ENCODE results near the gene SESTD1.
"Not testable (repeated sequence)": the region's sequence is repeated elsewhere in the genome, so short reads cannot be mapped to it uniquely, and the experiment has no call there.

Gene SESTD1

DNA sequence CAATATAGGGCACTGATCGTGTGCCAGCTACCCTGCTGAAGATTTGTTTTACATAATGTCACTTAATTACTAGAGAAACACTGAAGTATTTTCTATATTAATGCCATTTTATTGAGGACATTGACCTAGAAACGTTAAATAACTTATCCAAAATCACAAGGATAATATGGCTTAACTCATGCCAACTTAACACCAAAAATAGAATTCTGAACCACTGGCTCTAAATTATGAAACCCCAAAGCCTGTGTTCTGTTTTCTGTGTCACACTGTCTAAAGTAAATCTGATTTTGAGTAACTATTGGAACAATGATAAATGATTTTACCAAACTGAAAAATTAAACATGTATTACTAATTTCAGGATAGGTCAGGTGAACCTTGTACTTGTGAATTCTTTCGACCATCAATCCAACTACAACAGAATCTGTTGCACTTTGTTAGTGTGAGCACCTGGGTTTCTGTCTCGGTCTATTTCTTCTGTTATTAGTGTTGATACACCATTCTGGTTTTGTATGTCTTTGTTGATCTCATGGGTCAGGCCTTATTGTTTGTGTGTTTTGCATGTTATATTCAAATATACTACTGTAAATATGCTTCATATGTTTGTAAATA lies 166.4 kb downstream of the SESTD1 start (continued):
- TF ChIP-seq, protein P1, sequence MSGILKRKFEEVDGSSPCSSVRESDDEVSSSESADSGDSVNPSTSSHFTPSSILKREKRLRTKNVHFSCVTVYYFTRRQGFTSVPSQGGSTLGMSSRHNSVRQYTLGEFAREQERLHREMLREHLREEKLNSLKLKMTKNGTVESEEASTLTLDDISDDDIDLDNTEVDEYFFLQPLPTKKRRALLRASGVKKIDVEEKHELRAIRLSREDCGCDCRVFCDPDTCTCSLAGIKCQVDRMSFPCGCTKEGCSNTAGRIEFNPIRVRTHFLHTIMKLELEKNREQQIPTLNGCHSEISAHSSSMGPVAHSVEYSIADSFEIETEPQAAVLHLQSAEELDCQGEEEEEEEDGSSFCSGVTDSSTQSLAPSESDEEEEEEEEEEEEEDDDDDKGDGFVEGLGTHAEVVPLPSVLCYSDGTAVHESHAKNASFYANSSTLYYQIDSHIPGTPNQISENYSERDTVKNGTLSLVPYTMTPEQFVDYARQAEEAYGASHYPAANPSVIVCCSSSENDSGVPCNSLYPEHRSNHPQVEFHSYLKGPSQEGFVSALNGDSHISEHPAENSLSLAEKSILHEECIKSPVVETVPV (CRISPR knock-in tag; IDR thresholded peaks at IDR 0.05), result no peak
- TF ChIP-seq ESRRG (CRISPR knock-in tag; IDR thresholded peaks at IDR 0.05) (no peak), ARNTL (CRISPR knock-in tag; IDR thresholded peaks at IDR 0.05; ENCODE audit: borderline replicate concordance, low read depth) (no peak), GLIS3 (CRISPR knock-in tag; IDR thresholded peaks at IDR 0.05) (no peak), ZFP3 (CRISPR knock-in tag; IDR thresholded peaks at IDR 0.05) (no peak)

DNA sequence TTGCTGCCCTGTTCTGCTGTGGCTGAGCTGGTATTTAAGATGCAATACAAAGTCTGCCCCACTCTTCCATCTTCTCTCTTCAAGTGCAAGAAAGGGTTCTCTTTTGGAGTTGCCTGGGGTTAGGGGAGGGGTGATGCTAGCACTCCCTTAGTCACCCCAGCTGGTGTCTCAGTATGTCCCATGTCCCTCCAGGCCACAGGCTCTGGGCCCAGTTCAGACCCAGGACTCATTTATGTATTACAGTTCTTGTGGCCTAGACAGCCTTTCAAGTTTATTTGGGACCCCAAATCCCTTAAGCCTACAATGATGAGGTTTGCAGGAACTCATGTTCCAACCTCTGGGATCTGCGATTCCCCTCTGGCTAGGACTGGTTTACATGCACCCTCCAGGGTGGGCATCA lies 167.5 kb downstream of the SESTD1 start:
- TF ChIP-seq TOX (CRISPR knock-in tag; IDR thresholded peaks at IDR 0.05; ENCODE audit: borderline replicate concordance), result no peak
- no peak for ATAC-seq

DNA sequence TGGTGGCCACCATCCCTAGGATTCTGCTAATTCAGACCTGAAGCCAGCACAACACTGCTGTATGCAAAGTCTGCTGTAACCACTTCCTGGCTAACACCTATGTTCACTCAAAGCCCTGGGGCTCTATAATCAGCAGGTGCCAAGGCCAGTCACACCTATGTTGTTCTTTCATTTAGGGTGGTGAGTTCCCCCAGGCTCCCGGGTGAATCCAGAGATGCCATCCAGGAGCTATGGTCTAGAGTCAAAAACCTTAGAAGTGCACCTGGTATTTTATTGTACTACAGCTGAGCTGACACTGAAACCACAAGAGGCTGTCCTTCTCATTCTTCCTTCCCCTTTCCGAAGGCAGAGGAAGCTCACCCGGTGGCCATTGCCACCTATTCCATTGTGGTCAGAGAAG lies 168.5 kb downstream of the SESTD1 start:
- no peak for TF ChIP-seq ZNF565 (CRISPR knock-in tag; conservative IDR thresholded peaks at IDR 0.05; ENCODE audit: low read depth)
- TF ChIP-seq, protein P2, sequence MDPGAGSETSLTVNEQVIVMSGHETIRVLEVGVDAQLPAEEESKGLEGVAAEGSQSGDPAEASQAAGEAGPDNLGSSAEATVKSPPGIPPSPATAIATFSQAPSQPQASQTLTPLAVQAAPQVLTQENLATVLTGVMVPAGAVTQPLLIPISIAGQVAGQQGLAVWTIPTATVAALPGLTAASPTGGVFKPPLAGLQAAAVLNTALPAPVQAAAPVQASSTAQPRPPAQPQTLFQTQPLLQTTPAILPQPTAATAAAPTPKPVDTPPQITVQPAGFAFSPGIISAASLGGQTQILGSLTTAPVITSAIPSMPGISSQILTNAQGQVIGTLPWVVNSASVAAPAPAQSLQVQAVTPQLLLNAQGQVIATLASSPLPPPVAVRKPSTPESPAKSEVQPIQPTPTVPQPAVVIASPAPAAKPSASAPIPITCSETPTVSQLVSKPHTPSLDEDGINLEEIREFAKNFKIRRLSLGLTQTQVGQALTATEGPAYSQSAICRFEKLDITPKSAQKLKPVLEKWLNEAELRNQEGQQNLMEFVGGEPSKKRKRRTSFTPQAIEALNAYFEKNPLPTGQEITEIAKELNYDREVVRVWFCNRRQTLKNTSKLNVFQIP (CRISPR knock-in tag; IDR thresholded peaks at IDR 0.05; ENCODE audit: borderline replicate concordance, low read depth), result no peak
- no peak for TF ChIP-seq SNAI2 (CRISPR knock-in tag; IDR thresholded peaks at IDR 0.05)
- TF ChIP-seq OSR1 (CRISPR knock-in tag; IDR thresholded peaks at IDR 0.05), result no peak
- no peak for TF ChIP-seq RARB (CRISPR knock-in tag; IDR thresholded peaks at IDR 0.05)
- no peak for TF ChIP-seq ZFP30 (CRISPR knock-in tag; IDR thresholded peaks at IDR 0.05)
- no peak for TF ChIP-seq TOX (CRISPR knock-in tag; IDR thresholded peaks at IDR 0.05; ENCODE audit: borderline replicate concordance)
- TF ChIP-seq GLIS3 (CRISPR knock-in tag; IDR thresholded peaks at IDR 0.05), result no peak
- TF ChIP-seq TCF4 (CRISPR knock-in tag; IDR thresholded peaks at IDR 0.05; ENCODE audit: borderline replicate concordance), result no peak
- TF ChIP-seq ISL1 (CRISPR knock-in tag; IDR thresholded peaks at IDR 0.05), result no peak
- TF ChIP-seq PPARA (CRISPR knock-in tag; IDR thresholded peaks at IDR 0.05; ENCODE audit: borderline replicate concordance), result no peak
- no peak for TF ChIP-seq BACH2 (CRISPR knock-in tag; IDR thresholded peaks at IDR 0.05; ENCODE audit: borderline replicate concordance)
- TF ChIP-seq, protein P1 (CRISPR knock-in tag; IDR thresholded peaks at IDR 0.05), result no peak
- TF ChIP-seq ZNF8 (CRISPR knock-in tag; IDR thresholded peaks at IDR 0.05), result no peak
- TF ChIP-seq, protein P3, sequence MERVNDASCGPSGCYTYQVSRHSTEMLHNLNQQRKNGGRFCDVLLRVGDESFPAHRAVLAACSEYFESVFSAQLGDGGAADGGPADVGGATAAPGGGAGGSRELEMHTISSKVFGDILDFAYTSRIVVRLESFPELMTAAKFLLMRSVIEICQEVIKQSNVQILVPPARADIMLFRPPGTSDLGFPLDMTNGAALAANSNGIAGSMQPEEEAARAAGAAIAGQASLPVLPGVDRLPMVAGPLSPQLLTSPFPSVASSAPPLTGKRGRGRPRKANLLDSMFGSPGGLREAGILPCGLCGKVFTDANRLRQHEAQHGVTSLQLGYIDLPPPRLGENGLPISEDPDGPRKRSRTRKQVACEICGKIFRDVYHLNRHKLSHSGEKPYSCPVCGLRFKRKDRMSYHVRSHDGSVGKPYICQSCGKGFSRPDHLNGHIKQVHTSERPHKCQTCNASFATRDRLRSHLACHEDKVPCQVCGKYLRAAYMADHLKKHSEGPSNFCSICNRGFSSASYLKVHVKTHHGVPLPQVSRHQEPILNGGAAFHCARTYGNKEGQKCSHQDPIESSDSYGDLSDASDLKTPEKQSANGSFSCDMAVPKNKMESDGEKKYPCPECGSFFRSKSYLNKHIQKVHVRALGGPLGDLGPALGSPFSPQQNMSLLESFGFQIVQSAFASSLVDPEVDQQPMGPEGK (CRISPR knock-in tag; IDR thresholded peaks at IDR 0.05; ENCODE audit: borderline replicate concordance), result no peak
- no peak for TF ChIP-seq CSDC2 (CRISPR knock-in tag; IDR thresholded peaks at IDR 0.05)
- TF ChIP-seq ARNTL (CRISPR knock-in tag; IDR thresholded peaks at IDR 0.05; ENCODE audit: borderline replicate concordance, low read depth), result no peak
- ATAC-seq, result no peak

DNA sequence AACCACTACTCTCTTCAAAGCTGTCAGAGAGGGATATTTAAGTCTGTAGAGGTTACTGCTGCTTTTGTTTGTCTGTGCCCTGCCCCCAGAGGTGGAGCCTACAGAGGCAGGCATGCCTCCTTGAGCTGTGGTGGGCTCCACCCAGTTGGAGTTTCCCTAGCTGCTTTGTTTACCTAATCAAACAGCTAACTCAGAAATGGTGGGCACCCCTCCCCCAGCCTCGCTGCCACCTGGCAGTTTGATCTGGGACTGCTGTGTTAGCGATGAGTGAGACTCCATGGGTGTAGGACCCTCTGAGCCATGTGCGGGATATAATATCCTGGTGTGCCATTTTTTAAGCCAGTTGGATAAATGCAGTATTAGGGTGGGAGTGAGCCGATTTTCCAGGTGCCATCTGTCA lies 171.7 kb downstream of the SESTD1 start:
- not testable (repeated sequence) for ATAC-seq

DNA sequence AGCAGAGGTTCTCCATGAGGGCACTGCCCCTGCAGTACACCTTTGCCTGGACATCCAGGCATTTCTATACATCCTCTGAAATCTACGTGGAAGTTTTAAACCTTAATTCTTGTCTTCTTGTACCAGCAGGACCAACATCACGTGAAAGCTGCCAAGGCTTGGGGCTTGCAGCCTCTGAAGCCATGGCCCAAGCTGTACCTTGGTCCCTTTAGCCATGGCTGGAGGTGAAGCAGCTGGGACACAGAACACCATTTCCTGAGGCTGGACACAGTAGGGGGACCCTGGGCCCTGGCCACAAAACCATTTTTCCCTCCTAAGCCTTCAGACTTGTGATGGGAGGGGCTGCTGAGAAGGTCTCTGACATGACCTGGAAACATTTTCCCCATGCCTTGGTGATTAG lies 181.9 kb downstream of the SESTD1 start:
- TF ChIP-seq ISL1 (CRISPR knock-in tag; IDR thresholded peaks at IDR 0.05), result no peak
- TF ChIP-seq ZNF70 (CRISPR knock-in tag; IDR thresholded peaks at IDR 0.05), result no peak
- TF ChIP-seq ZFP30 (CRISPR knock-in tag; IDR thresholded peaks at IDR 0.05), result no peak
- no peak for TF ChIP-seq ZC3H10 (CRISPR knock-in tag; IDR thresholded peaks at IDR 0.05)
- TF ChIP-seq, protein P3 (CRISPR knock-in tag; IDR thresholded peaks at IDR 0.05; ENCODE audit: borderline replicate concordance), result no peak
- no peak for TF ChIP-seq CSDC2 (CRISPR knock-in tag; IDR thresholded peaks at IDR 0.05)
- TF ChIP-seq BACH2 (CRISPR knock-in tag; IDR thresholded peaks at IDR 0.05; ENCODE audit: borderline replicate concordance), result no peak
- TF ChIP-seq RARB (CRISPR knock-in tag; IDR thresholded peaks at IDR 0.05), result no peak
- no peak for TF ChIP-seq TOX (CRISPR knock-in tag; IDR thresholded peaks at IDR 0.05; ENCODE audit: borderline replicate concordance)
- TF ChIP-seq TCF4 (CRISPR knock-in tag; IDR thresholded peaks at IDR 0.05; ENCODE audit: borderline replicate concordance), result no peak
- TF ChIP-seq PPARA (CRISPR knock-in tag; IDR thresholded peaks at IDR 0.05; ENCODE audit: borderline replicate concordance), result no peak
- TF ChIP-seq, protein P1 (CRISPR knock-in tag; IDR thresholded peaks at IDR 0.05), result no peak
- TF ChIP-seq ARNTL (CRISPR knock-in tag; IDR thresholded peaks at IDR 0.05; ENCODE audit: borderline replicate concordance, low read depth), result no peak
- no peak for TF ChIP-seq GLIS3 (CRISPR knock-in tag; IDR thresholded peaks at IDR 0.05)
- TF ChIP-seq SNAI2 (CRISPR knock-in tag; IDR thresholded peaks at IDR 0.05), result no peak
- TF ChIP-seq, protein P4, sequence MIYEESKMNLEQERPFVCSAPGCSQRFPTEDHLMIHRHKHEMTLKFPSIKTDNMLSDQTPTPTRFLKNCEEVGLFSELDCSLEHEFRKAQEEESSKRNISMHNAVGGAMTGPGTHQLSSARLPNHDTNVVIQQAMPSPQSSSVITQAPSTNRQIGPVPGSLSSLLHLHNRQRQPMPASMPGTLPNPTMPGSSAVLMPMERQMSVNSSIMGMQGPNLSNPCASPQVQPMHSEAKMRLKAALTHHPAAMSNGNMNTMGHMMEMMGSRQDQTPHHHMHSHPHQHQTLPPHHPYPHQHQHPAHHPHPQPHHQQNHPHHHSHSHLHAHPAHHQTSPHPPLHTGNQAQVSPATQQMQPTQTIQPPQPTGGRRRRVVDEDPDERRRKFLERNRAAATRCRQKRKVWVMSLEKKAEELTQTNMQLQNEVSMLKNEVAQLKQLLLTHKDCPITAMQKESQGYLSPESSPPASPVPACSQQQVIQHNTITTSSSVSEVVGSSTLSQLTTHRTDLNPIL (CRISPR knock-in tag; IDR thresholded peaks at IDR 0.05; ENCODE audit: low read depth), result no peak
- no peak for TF ChIP-seq ESRRG (CRISPR knock-in tag; IDR thresholded peaks at IDR 0.05)
- ATAC-seq, result no peak

All from SK-N-SH treated with all-trans-retinoic acid at 6 μM for 48 hours (cell line).